ENCODE measurements around the gene SMAD4. TPM values are rescaled to one million over a fixed set of nuclear protein-coding genes. Genes with fewer than 3 reads are reported as not detected.

SMAD4 gene
- total and polyA plus RNA-seq, 2 of the 8 experiments (the other 6 are each of a cell fraction or from before 2014, with no cell fraction given) = 86.5 to 139 TPM

- no peak overlapping the region for H2AFZ ChIP-seq (ENCODE audit: low read length)
- H3K36me3 ChIP-seq (ENCODE audit: control insufficient read depth in 2 of 4, insufficient read depth in 4 of 4, low read length in 3 of 4) = peaks cover 0 to 21% (median 5%) of the 10 kb centered on the region in 4 experiments; a peak in 2 of 8 replicates
- no peak overlapping the region for H2BK5ac ChIP-seq (ENCODE audit: low read depth, low read length)
- peak overlapping the region; percentile 70 for H4K5ac ChIP-seq (ENCODE audit: insufficient read length, low read depth, low read length)
- peak overlapping the region; percentile 49 to 51 for H3K4me2 ChIP-seq (ENCODE audit: insufficient read depth in 1 of 2, low read depth in 2 of 2, low read length in 2 of 2)
- H3K4ac ChIP-seq (replicated peaks; ENCODE audit: insufficient read length, low read depth, low read length) = no peak overlapping the region
- H2BK12ac ChIP-seq (ENCODE audit: low read depth, low read length) = no peak overlapping the region
- H3K79me1 ChIP-seq (ENCODE audit: low read depth, low read length) = no peaks in the 10 kb centered on the region; the same call in 1 of the 2 replicates
- H3K56ac ChIP-seq (replicated peaks; ENCODE audit: insufficient read length, low read depth, low read length) = no peak overlapping the region
- H3K79me2 ChIP-seq (ENCODE audit: control insufficient read depth in 1 of 2, insufficient read depth in 2 of 2, low read length in 2 of 2) = peaks cover 20 to 75% of the 10 kb centered on the region in 2 experiments
- no peak overlapping the region for H2BK15ac ChIP-seq (ENCODE audit: low read length)
- no peak overlapping the region for H3K4me3 ChIP-seq (ENCODE audit: extremely low read depth in 1 of 4, insufficient read depth in 2 of 4, low read depth in 3 of 4, low read length in 4 of 4)
- FAIRE-seq (no peak), DNase-seq (ENCODE audit: low read depth in 1 of 2, low spot score in 2 of 2) (no peak)
- no peak overlapping the region for H3K23ac ChIP-seq (ENCODE audit: insufficient read length)
- no peak overlapping the region for H2BK20ac ChIP-seq (ENCODE audit: low read length)
- no peak overlapping the region for H3K27ac ChIP-seq (ENCODE audit: low read depth, low read length)
- H3K27me3 ChIP-seq (replicated peaks in 1 of 4; ENCODE audit: control insufficient read depth in 3 of 4, extremely low read depth in 1 of 4, insufficient read depth in 3 of 4, low read length in 3 of 4) = no peaks in the 10 kb centered on the region
- H3K4me1 ChIP-seq (replicated peaks in 1 of 4; ENCODE audit: control insufficient read depth in 3 of 4, insufficient read depth in 4 of 4, low read length in 3 of 4) = peaks cover 0 to 30% (median 8%) of the 10 kb centered on the region in 4 experiments; a peak in 4 of 7 replicates
- H4K8ac ChIP-seq (ENCODE audit: extremely low read depth, insufficient read depth, low read length) = no peak overlapping the region
- ChIA-PET POLR2A (ENCODE audit: partially characterized antibody) (interaction anchor here (1.0 to 1.9 kb wide), 4 partner anchors 9 to 90 kb away, joined by 3 to 8 read pairs (median 4); partner anchors contain the start of genes ELAC1 and SMAD4), CTCF (ENCODE audit: partially characterized antibody) (interaction anchor here (1.1 to 1.5 kb wide), 3 partner anchors 9 to 79 kb away, joined by 3 to 4 read pairs (median 3); no protein-coding TSS in a partner anchor)
- H3K23me2 ChIP-seq (ENCODE audit: low read depth, low read length) = no peaks in the 10 kb centered on the region
- H3K9me3 ChIP-seq (ENCODE audit: insufficient read depth in 2 of 2, low read depth in 1 of 2, low read length in 1 of 2) = no peaks in the 10 kb centered on the region
- 15% methylated on average over 2 of the region's 2 CpGs; no CpG with 5 or more reads in 1 of the 2 experiments for WGBS, 2 experiments (ENCODE audit: extremely low coverage in 1 of 2, insufficient coverage in 1 of 2, insufficient read length in 1 of 2, insufficient replicate concordance in 2 of 2, low coverage in 1 of 2, low lambda C conversion rate in 2 of 2, missing lambda C conversion rate in 1 of 2)
- H3K14ac ChIP-seq (ENCODE audit: insufficient read length) = no peak overlapping the region
- H2BK120ac ChIP-seq (replicated peaks; ENCODE audit: low read depth, low read length) = no peak overlapping the region
- peaks cover 3 to 7% of the 10 kb centered on the region in 2 experiments for H4K20me1 ChIP-seq (replicated peaks in 1 of 2; ENCODE audit: control insufficient read depth in 1 of 2, insufficient read depth in 2 of 2, low read length in 2 of 2)
- no peak overlapping the region for H2AK5ac ChIP-seq (ENCODE audit: low read depth, low read length)
- peak overlapping the region in 1 of 4 experiments; percentile 44; a peak in 1 of 7 replicates for H3K9ac ChIP-seq (replicated peaks in 1 of 4; ENCODE audit: extremely low read depth in 1 of 4, low read depth in 3 of 4, low read length in 3 of 4)
- H3K18ac ChIP-seq (ENCODE audit: extremely low read depth, low read length) = no peak overlapping the region
- H4K91ac ChIP-seq (replicated peaks; ENCODE audit: insufficient read length, low read length) = no peak overlapping the region
- no peak for TF ChIP-seq NRF1 (IDR thresholded peaks at IDR 0.05; ENCODE audit: low read depth, low read length)
- TF ChIP-seq EP300 (IDR thresholded peaks at IDR 0.05; ENCODE audit: borderline replicate concordance in 1 of 2, low read depth in 2 of 2, low read length in 2 of 2) = no peak
- no peak for TF ChIP-seq KDM1A (IDR thresholded peaks at IDR 0.05; ENCODE audit: borderline replicate concordance, low read length)
- no peak for TF ChIP-seq RBBP5 (IDR thresholded peaks at IDR 0.05; ENCODE audit: borderline replicate concordance, low read depth, low read length)
- TF ChIP-seq TAF1 (IDR thresholded peaks at IDR 0.05; ENCODE audit: low read depth, low read length) = no peak
- no peak for TF ChIP-seq SIRT6 (IDR thresholded peaks at IDR 0.05; ENCODE audit: low read length)
- TF ChIP-seq POU5F1 (IDR thresholded peaks at IDR 0.05; ENCODE audit: low read depth, low read length) = no peak
- TF ChIP-seq RXRA (IDR thresholded peaks at IDR 0.05; ENCODE audit: insufficient read depth, low read depth, low read length) = no peak
- no peak for TF ChIP-seq CEBPB (IDR thresholded peaks at IDR 0.05; ENCODE audit: low read depth, low read length)
- no peak for TF ChIP-seq CREB1 (IDR thresholded peaks at IDR 0.05)
- TF ChIP-seq KDM4A (IDR thresholded peaks at IDR 0.05; ENCODE audit: low read depth, low read length, severe bottlenecking) = no peak
- TF ChIP-seq, protein P1, sequence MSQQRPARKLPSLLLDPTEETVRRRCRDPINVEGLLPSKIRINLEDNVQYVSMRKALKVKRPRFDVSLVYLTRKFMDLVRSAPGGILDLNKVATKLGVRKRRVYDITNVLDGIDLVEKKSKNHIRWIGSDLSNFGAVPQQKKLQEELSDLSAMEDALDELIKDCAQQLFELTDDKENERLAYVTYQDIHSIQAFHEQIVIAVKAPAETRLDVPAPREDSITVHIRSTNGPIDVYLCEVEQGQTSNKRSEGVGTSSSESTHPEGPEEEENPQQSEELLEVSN (IDR thresholded peaks at IDR 0.05) = no peak
These were observed 15.0 kb downstream of the SMAD4 start for GRCh38 chr18:51044928-51045585.

Measured in H1 (cell line).